IPS-18c (cell line): ENCODE data around the gene WDR7.

Source experiments
- H3K4me3 ChIP-seq: 2 replicates; pipeline ENCODE4 v1.7.0; 2013; ENCODE audit warnings: low read depth, mild to moderate bottlenecking, low read length, moderate library complexity; ENCODE audit not compliant: insufficient read depth
- H3K9me3 ChIP-seq: one replicate; pipeline ENCODE4 v1.6.1; 2013; ENCODE audit warnings: mild to moderate bottlenecking, low read length, moderate library complexity; ENCODE audit not compliant: control insufficient read depth, insufficient read depth

The WDR7 gene

GRCh38 chr18:57077786-57078552, 426.8 kb downstream of the WDR7 start:
- no peak overlapping the region for H3K4me3 ChIP-seq

DNA sequence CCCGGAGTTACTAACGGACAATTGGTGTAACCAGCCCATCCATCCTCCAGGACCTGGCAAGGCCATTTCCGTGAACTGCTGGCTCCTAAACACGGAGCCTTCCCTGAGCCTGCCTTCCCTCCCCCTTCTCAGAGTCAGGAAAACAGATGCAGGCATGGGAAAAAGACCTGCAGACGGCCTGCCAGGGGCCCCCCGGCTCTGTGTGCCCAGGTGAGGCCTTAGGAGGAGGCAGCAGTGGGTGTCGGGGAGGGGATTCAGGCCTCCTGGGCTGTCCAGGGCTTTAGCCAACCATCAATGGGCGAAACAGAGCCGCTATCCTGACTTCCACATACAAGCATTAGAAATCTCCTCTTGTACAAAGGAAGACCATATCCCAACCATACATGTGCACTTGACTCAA, 427.5 kb downstream of the WDR7 start:
- Histone ChIP-seq H3K4me3 (no peak overlapping the region), H3K9me3 (no peaks in the 10 kb centered on the region)

More at GRCh38 chr18:57077786-57078552, 426.8 kb downstream of the WDR7 start:
- H3K9me3 ChIP-seq, result no peaks in the 10 kb centered on the region

- H3K4me3 ChIP-seq, result no peak overlapping the region
- no peaks in the 10 kb centered on the region for H3K9me3 ChIP-seq
Measured at GRCh38 chr18:57080479-57080878, 429.3 kb downstream of the WDR7 start.

GRCh38 chr18:57081899-57082298, 430.7 kb downstream of the WDR7 start:
- Histone ChIP-seq H3K4me3 (no peak overlapping the region), H3K9me3 (no peaks in the 10 kb centered on the region)

GRCh38 chr18:57083485-57083884, 432.3 kb downstream of the WDR7 start:
- Histone ChIP-seq H3K4me3 (0 out of 2 replicates have a peak overlapping the region, but pooled peaks have one; percentile 2), H3K9me3 (no peaks in the 10 kb centered on the region)

- Histone ChIP-seq H3K9me3 (no peaks in the 10 kb centered on the region), H3K4me3 (no peak overlapping the region; the same call in 1 of the 2 replicates)
Measured at GRCh38 chr18:57084331-57085271, 433.4 kb downstream of the WDR7 start.

GRCh38 chr18:57085371-57085770, 434.2 kb downstream of the WDR7 start:
- no peak overlapping the region for H3K4me3 ChIP-seq

DNA sequence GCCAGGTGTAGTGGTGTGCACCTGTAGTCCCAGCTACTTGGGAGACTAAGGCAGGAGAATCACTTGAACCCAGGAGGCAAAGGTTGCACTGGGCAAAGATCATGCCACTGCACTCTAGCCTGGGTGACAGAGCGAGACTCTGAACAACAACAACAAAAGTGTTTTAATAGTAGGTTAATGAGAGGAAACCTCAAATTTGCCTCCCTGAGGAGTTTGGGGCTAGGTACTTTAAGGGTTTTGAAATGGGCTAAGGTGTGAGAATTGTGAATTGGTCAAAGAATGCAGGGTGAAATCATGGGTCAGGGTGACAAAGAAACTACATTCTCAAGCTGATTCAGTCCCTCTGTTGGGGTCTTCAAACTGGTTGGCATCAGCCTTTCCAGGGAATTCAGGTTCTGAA, 435.0 kb downstream of the WDR7 start:
- H3K9me3 ChIP-seq, result no peaks in the 10 kb centered on the region

More at GRCh38 chr18:57085371-57085770, 434.2 kb downstream of the WDR7 start:
- no peaks in the 10 kb centered on the region for H3K9me3 ChIP-seq

More for the DNA sequence above, 435.0 kb downstream of the WDR7 start:
- H3K4me3 ChIP-seq, result no peak overlapping the region
